NCI-H1436 (cell line): ENCODE results near the gene REM1.
"Not testable (repeated sequence)": the region's sequence is repeated elsewhere in the genome, so short reads cannot be mapped to it uniquely, and the experiment has no call there.

Experiments used
- DNase-seq: peaks from one replicate; lab custom pipeline; 2025; lab: John Stamatoyannopoulos, UW

The REM1 gene

GRCh38 chr20:31474758-31475427, at the start of gene REM1, which contains the start of gene DEFB124:
TSS of gene REM1 (plus strand) at chr20:31475288. CDS start at chr20:31476446, 1,158 bp downstream.
TSS of gene DEFB124 (minus strand) at chr20:31475127. CDS start at chr20:31473013, 2,114 bp downstream.
- DNase-seq, result no peak

- no peak for DNase-seq
Measured at GRCh38 chr20:31425797-31426196, 49.3 kb upstream of the REM1 start.

GRCh38 chr20:31426891-31427551, 48.1 kb upstream of the REM1 start:
- DNase-seq, result not testable (repeated sequence)

DNA sequence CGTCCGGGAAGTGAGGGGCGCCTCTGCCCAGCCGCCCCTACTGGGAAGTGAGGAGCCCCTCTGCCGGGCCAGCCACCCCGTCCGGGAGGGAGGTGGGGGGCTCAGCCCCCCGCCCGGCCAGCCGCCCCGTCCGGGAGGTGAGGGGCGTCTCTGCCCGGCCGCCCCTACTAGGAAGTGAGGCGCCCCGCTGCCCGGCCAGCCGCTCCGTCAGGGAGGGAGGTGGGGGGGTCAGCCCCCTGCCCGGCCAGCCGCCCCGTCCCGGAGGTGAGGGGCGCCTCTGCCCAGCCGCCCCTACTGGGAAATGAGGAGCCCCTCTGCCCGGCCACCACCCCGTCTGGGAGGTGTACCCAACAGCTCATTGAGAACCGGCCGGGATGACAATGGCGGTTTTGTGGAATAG, 47.5 kb upstream of the REM1 start:
- not testable (repeated sequence) for DNase-seq

DNA sequence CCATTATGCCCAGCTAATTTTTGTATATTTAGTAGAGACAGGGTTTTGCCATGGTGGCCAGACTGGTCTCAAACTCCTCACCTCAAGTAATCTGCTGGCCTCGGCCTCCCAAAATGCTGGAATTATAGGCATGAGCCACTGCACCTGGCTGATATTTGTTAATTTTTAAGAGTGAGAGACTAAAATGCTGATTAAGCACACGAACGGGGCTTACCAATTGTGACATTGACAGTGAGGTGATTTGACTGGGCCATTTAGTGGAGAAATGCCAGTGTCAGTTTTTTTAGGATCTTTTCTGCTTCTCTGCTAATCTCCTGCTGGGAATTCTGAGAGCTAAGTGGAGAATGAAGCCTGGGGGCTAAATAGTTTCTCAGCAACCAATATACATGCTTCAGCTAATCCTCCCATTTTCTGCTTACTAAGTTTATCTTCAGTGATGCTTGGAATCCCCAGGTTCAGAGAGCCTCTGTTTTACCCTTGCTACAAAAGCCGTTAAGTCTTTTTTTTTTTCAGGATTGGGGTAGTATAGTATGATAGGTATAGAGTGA, 44.4 kb upstream of the REM1 start:
- DNase-seq, result no peak

- no peak for DNase-seq
Measured at GRCh38 chr20:31440012-31440659, 35.0 kb upstream of the REM1 start, which contains the start of gene DEFB123. TSS of gene DEFB123 (plus strand) at chr20:31440632. CDS start at chr20:31440699, 67 bp downstream.

DNA sequence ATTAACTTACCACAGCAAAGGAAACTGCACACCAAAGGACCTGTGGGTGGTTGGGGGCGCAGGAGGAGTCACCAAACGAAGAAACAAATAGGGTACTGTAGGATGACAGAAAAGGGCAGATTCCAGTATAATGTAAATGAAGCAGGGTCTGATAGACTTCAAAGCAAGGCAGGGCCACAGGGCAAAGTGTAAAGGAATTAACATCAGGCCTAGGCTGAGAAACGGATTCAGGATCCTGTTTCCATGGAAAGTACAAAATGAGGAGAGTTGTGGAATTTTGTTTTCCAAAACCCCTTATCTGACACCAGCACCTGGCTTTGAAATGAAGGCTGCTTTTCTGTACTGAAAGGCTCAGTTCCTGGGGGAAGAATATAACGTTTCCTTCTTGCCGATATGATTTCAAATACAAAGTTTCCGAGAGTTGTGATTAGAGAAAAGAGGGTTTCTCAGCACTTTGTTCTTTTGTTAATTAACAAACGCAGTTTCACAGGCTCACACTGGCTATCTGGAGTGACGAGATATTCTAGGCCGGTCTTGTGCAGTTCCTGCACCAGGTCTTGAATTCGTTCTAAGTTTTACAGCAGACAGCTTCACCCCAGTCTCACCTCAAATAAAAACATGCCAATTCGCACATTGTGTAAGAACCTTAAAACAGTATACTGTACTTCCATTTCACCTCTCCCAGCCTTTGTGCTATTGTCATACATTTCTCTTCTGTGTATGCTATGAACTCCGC, 28.8 kb upstream of the REM1 start:
- DNase-seq, result no peak

DNA sequence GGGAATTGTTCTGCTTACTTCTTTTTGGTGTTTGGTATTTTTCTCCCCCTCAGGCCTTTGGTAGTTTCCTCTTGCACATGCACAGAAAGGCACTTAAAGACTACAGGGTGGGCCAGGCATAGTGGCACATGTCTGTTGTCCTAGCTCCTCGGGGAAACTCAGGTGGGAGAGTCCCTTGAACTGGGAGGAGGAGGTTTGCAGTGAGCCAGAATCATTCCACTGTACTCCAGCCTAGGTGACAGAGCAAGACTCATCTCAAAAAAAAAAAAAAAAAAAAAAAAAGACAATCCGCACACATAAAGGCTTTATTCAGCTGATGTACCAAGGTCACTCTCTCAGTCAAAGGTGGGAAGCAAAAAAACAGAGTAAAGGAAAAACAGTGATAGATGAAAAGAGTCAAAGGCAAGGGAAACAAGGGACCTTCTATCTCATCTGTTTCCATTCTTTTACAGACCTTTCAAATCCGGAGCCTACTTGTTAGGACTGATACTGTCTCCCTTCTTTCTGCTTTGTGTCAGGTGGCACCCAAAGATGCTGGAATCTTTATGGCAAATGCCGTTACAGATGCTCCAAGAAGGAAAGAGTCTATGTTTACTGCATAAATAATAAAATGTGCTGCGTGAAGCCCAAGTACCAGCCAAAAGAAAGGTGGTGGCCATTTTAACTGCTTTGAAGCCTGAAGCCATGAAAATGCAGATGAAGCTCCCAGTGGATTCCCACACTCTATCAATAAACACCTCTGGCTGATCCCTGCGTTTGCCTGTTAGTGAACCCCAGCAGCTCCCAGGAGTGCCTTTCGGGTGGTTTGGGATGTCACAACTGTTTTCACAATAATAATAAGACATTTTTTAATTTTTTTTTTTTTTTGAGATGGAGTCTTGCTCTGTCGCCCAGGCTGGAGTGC, 25.3 kb upstream of the REM1 start:
- no peak for DNase-seq

GRCh38 chr20:31452575-31452974, 22.5 kb upstream of the REM1 start:
- DNase-seq, result no peak

- no peak for DNase-seq
Measured at GRCh38 chr20:31454361-31454760, 20.7 kb upstream of the REM1 start.

DNA sequence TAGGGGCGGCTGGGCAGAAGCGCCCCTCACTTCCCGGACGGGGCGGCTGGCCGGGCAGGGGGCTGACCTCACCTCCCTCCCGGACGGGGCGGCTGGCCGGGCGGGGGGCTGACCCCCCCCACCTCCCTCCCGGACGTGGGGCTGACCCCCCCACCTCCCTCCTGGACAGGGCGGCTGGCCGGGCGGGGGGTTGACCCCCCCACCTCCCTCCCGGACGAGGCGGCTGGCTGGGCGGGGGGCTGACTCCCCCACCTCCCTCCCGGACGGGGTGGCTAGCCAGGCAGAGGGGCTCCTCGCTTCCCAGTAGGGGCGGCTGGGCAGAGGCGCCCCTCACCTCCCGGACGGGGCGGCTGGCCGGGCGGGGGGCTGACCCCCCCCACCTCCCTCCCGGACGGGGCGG, 4.1 kb upstream of the REM1 start:
- not testable (repeated sequence) for DNase-seq

- no peak for DNase-seq
Measured at GRCh38 chr20:31472395-31473330, 2.4 kb upstream of the REM1 start.

- no peak for DNase-seq
Measured at GRCh38 chr20:31473331-31474096, 1.6 kb upstream of the REM1 start.

GRCh38 chr20:31474097-31474436, 1.0 kb upstream of the REM1 start:
- DNase-seq, result no peak

DNA sequence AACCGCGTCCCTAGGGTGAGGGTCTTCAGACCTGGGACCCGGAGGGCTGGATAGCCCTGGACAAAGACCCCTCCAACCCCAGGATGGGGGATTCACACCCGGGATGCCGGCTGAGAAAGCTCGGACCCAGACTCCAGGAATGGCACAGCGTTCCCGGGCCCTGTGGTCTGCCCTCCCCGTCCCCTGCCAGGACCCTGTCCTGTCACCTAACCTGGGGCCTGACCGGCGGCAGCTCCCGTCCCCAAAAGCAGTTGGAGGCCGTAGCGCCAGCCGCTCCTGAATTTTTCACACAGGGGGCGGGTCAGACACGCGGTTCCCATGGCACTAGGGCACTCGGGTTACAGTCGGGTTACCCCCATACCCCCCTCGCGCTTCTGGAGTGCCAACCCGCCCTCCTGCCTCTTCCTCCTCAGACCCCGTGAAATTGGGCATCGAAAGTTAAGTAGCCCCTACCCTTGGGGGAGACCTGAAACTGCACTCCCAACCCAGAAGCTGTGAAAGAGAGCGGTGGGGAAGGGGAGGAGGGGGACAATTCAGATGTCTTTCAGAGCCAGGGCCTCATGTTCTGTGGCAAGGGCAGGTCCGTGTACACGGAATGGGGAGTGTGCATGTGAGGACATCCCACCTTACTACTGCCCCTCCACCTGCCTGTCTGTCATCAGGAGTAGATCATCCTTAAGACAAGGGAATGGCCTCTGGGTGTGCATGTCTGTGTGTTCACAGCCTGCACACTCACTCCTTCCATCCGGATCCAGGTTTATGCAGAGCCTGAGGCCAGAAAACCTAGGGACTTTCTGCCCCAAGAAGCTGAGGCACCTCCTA, 595 bp downstream of the REM1 start:
- no peak for DNase-seq

- no peak for DNase-seq
Measured at GRCh38 chr20:31476294-31476585, 1.2 kb downstream of the REM1 start.

DNA sequence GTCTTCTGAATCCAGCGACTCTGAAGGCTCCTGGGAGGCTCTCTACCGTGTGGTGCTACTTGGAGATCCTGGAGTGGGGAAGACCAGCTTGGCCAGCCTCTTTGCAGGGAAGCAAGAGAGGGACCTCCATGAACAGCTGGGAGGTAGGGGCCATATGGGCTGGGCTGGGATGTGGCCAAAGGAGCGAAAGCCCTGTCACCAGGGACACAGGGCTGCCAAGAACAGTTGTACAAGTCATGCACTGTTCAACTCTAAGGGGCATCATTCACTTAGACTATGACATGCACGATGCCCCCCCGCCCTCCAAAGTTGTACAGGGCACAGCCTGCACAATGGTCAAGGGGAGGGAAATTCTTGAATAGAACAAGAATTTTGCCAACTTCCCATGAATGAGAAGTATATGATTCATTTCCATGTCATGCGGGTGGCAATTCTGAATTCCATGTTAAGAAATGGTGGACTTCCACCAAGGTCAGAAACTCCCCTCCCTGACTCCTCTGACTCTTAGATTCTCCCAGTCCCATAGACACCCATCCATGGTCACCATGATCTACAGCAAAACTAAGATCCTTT, 1.6 kb downstream of the REM1 start:
- no peak for DNase-seq

GRCh38 chr20:31484001-31484400, 8.9 kb downstream of the REM1 start:
- no peak for DNase-seq
